Prostate gland (tissue), 2 donors: ENCODE measurements around the gene NINJ1. TPM values are rescaled to one million over a fixed set of nuclear protein-coding genes. Genes with fewer than 3 reads are reported as not detected.

Source experiments
- DNase-seq: peaks from one replicate; pipeline ENCODE4 v3.0.0-alpha.2; 2019; ENCODE audit warnings: low spot score
- H3K27ac ChIP-seq, 2 donors: fragments of 200-600 bp; sonication (generic); 2 replicates each; pipeline ENCODE4 v1.5.1; 2017 to 2019
- H3K27me3 ChIP-seq: fragments of 200-600 bp; sonication (generic); replicated peaks from 2 replicates; pipeline ENCODE4 v1.5.1; 2019; ENCODE audit not compliant: insufficient read depth
- H3K36me3 ChIP-seq, 2 donors: fragments of 200-600 bp; sonication (generic); 1 replicate in 1 of 2; 2 replicates in 1 of 2; pipeline versions ENCODE4 v1.5.1 to v1.8.1; 2017 to 2019
- H3K4me1 ChIP-seq: fragments of 200-600 bp; sonication (generic); replicated peaks from 2 replicates; pipeline ENCODE4 v1.5.1; 2019
- H3K4me3 ChIP-seq, 2 donors: fragments of 200-600 bp; sonication (generic); 2 replicates each; pipeline ENCODE4 v1.5.1; 2017 to 2019
- H3K9me3 ChIP-seq: fragments of 200-600 bp; sonication (generic); 2 replicates; pipeline ENCODE4 v1.5.1; 2017
- CTCF ChIP-seq, 4 experiments: fragments of 200-600 bp in 2 of 4; fragments of 450-650 bp in 2 of 4; sonication (generic) in 2 of 4; IDR thresholded peaks; 1 replicate in 3 of 4; 2 replicates in 1 of 4; pipeline ENCODE4 v1.5.1; 2016 to 2019; ENCODE audit warnings: antibody characterized with exemption in 4 of 4, mild to moderate bottlenecking in 2 of 4, moderate library complexity in 2 of 4
- POLR2A ChIP-seq: fragments of 450-650 bp; IDR thresholded peaks from one replicate; pipeline ENCODE4 v1.6.1; 2016; ENCODE audit warnings: antibody characterized with exemption, mild to moderate bottlenecking
- POLR2AphosphoS5 ChIP-seq: sonication (generic); formaldehyde crosslinking; IDR thresholded peaks from one replicate; pipeline ENCODE4 v1.6.1; 2017; ENCODE audit warnings: antibody characterized with exemption
- WGBS: methylation state at CpG from one replicate; pipeline ENCODE4 v1.1.5; 2018; 5-methylcytosine and 5-hydroxymethylcytosine counted together
- intact Hi-C: fragments of 100-400 bp; cut with DNase I; formaldehyde crosslinking; loops from one replicate; pipeline ENCODE4 v1.14.2; 2022
- total RNA-seq, 2 donors: library from RNA; depleted of rRNA; stranded (reverse); fragments of >200 nt; gene quantifications; one replicate each; pipeline ENCODE4 v1.1.0, GENCODE V29; 2016

NINJ1 gene
- total RNA-seq, 2 donors from 2014 or later = 139 to 183 TPM

GRCh38 chr9:93128715-93129224 lies 5.3 kb downstream of the NINJ1 start:
- TF ChIP-seq POLR2AphosphoS5 = no peak
- TF ChIP-seq CTCF (IDR thresholded peaks at IDR 0.05) = no peak
- TF ChIP-seq POLR2A = no peak
- 60% methylated on average over 10 of the region's 10 CpGs for WGBS
- intact Hi-C loops = no loop called here
- Histone ChIP-seq H3K27ac (peak overlapping the region in 1 of 2 donors; percentile 2), H3K27me3 (no peaks in the 10 kb centered on the region), H3K36me3 (no peaks in the 10 kb centered on the region), H3K4me3 (no peak overlapping the region), H3K9me3 (no peaks in the 10 kb centered on the region), H3K4me1 (peaks cover 41% of the 10 kb centered on the region)
- DNase-seq = no peak

- WGBS = 70% methylated on average over 12 of the region's 14 CpGs
- H3K4me1 ChIP-seq = peaks cover 38% of the 10 kb centered on the region
- peak overlapping the region in 1 of 2 donors; percentile 60 for H3K27ac ChIP-seq
- no peak overlapping the region for H3K4me3 ChIP-seq
- intact Hi-C loops = no loop called here
- DNase-seq = no peak
- no peak for TF ChIP-seq CTCF (IDR thresholded peaks at IDR 0.05)
- TF ChIP-seq POLR2AphosphoS5 = no peak
- no peak for TF ChIP-seq POLR2A
- no peaks in the 10 kb centered on the region for H3K27me3 ChIP-seq
- no peaks in the 10 kb centered on the region for H3K36me3 ChIP-seq
- no peaks in the 10 kb centered on the region for H3K9me3 ChIP-seq
Observed at GRCh38 chr9:93128011-93128714, 5.9 kb downstream of the NINJ1 start.

GRCh38 chr9:93127395-93127911 lies 6.6 kb downstream of the NINJ1 start:
- Histone ChIP-seq H3K4me3 (no peak overlapping the region), H3K36me3 (no peaks in the 10 kb centered on the region), H3K27ac (peak overlapping the region; percentile 54 to 60), H3K27me3 (no peaks in the 10 kb centered on the region), H3K4me1 (peaks cover 31% of the 10 kb centered on the region), H3K9me3 (no peaks in the 10 kb centered on the region)
- 37% methylated on average over 8 of the region's 8 CpGs for WGBS
- DNase-seq = no peak
- TF ChIP-seq POLR2A = no peak
- no peak for TF ChIP-seq POLR2AphosphoS5
- TF ChIP-seq CTCF (IDR thresholded peaks at IDR 0.05) = no peak
- intact Hi-C loops = no loop called here

GRCh38 chr9:93126825-93127368 lies 7.2 kb downstream of the NINJ1 start:
- DNase-seq = peak; percentile 49
- H3K36me3 ChIP-seq = no peaks in the 10 kb centered on the region
- WGBS = 14% methylated on average over 15 of the region's 18 CpGs
- peak overlapping the region; percentile 54 to 60 for H3K27ac ChIP-seq
- peaks cover 26% of the 10 kb centered on the region for H3K4me1 ChIP-seq
- TF ChIP-seq POLR2AphosphoS5 (no peak), CTCF (IDR thresholded peaks at IDR 0.05) (no peak), POLR2A (no peak)
- intact Hi-C loops = no loop called here
- no peak overlapping the region for H3K4me3 ChIP-seq
- H3K27me3 ChIP-seq = no peaks in the 10 kb centered on the region
- no peaks in the 10 kb centered on the region for H3K9me3 ChIP-seq
